Stimulated activated CD4-positive, alpha-beta T cell treated with anti-CD3 and anti-CD28 coated beads, Interleukin-4, amount 100 ng/mL, for 24 hours (primary cell): Measurements from ENCODE around the gene SLC4A3.

ENCODE experiments used
- DNase-seq: peaks from one replicate; pipeline ENCODE4 v3.0.0-alpha.2; 2020

Gene SLC4A3

DNA sequence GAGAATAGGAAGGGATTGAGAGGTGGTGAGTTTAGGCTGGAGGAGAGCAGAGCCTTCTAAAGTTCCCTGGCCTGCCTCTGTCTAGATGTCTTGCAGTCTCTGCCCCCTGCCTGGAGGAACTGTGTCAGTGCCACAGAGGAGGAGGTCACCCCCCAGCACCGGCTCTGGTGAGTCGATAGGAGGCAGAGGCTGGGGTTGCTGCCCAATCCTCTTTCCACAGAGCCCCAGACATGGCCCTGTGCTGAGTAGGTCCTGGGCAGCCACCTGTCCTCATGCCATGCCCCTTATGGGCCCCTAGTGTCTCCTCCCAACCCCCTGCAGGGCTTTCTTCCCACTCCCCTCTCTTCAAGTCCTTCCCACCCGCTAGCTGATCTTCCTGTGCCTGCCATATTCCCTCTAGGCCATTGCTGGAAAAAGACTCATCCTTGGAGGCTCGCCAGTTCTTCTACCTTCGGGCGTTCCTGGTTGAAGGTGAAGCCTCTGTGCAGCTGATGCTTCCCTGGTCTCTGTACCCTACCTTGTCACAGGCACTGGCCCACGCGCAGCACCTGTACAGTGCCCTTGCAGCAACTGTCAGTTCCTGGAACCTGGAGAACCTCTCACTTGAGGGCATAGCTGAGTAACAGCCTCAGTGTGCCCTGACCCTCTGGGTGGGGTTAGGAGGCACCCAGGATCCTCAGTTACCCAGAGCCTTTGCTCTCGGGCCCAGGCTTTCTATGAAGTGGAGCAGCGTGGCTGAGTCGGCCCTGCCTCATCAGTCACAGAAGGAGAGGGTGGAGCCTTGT, 13.2 kb upstream of the SLC4A3 start:
- no peak for DNase-seq

DNA sequence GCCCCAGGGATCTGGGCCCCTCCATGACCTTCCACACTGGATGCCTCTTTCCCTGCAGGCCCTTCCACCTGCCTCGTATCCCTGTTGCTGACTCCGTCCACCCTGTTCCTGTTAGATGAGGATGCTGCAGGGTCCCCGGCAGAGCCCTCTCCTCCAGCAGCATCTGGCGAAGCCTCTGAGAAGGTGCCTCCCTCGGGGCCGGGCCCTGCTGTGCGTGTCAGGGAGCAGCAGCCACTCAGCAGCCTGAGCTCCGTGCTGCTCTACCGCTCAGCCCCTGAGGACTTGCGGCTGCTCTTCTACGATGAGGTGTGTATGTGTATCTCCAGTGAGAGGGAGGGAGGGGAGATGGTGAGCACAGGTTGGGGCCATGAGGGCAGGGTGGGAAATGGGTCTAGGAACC, 12.4 kb upstream of the SLC4A3 start:
- no peak for DNase-seq

DNA sequence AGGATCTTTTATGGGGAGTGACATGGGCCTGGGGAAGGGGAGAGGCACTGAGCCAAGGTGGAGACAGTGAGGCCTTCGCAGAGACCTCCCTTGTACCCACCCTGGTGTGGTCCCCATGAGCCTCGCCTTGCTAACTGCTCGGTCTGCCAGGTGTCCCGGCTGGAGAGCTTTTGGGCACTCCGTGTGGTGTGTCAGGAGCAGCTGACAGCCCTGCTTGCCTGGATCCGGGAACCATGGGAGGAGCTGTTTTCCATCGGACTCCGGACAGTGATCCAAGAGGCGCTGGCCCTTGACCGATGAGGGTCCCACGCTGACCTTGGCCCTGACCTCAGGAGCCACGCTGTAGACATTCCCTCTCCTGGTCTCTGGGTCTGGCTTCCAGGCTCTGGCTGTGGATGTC, 11.5 kb upstream of the SLC4A3 start:
- DNase-seq = no peak

DNA sequence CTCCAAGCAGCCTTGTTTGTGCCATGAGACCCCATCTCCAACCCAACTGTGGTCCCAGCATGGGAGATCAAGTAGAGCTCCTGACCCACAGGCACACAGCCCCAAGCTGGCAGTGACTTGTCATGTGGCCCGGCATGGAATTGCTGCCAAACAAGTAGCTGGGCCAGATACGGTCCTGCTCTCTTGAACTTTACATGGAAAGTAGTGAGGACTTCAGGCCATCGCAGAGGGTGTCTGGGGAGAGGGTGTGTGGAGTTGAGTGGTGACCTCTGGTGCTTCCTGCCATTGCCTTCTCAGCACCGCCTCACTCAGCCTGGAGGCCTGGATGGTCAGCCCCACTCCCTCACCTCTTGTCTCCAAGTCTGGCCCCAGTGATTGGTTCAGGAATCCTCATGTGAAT, 10.9 kb upstream of the SLC4A3 start:
- no peak for DNase-seq

DNA sequence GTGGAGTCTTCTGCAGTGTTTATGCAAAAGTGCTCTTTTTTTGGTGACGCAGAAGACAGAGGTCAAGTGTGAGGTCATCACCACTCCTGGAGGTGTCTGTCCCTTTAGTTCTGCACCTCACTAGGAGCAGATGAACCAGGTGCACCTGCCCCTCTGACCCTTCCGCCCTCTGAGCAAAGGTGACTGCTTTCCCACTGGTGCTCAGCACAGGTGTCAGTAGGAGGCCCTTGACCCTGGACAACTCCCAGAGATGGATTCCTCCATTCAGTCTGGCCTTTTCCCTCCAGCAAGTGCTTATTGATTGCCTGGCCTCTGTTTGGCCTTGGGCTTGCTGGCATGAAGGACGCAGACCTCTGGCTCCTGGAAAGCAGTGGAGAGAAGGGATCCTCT, 8.7 kb upstream of the SLC4A3 start:
- no peak for DNase-seq

DNA sequence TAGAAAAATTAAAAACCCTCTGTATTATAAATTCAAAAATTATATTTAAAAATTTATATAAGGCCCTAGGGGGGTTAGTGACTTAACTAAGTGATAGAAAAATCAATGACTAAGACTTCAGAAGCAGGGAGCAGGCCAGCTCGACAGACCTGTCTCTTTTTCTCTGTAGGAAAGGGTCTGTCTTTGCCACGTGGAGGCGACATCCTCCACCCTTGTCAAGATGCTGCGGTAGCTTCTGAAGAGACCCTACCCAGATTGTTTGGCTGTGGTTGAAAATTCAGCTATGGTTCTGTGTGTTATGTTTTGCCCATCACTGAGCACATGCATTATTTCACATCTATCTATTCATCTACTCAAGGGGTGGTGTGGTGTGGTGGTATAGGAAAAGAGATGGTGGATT, 8.2 kb upstream of the SLC4A3 start:
- DNase-seq = no peak

DNA sequence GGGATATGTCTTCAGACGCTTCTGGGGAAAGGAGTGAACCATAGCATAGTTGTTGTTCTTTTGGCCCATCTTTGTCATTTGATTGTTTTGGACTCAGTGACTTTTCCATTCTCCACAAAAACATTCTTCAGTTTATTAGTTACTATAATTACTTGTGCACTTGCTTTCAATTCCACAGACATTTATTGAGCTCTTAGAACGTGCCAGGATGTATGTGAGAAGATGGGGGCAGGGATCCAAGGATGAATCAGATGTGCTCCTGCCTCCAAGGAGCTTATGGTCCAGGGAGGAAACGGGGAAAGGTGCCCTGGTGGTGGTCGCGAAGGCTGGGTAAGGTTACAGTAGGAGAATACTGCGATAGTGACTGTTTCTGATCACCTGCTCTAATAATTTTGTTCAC, 6.9 kb upstream of the SLC4A3 start:
- DNase-seq = no peak

DNA sequence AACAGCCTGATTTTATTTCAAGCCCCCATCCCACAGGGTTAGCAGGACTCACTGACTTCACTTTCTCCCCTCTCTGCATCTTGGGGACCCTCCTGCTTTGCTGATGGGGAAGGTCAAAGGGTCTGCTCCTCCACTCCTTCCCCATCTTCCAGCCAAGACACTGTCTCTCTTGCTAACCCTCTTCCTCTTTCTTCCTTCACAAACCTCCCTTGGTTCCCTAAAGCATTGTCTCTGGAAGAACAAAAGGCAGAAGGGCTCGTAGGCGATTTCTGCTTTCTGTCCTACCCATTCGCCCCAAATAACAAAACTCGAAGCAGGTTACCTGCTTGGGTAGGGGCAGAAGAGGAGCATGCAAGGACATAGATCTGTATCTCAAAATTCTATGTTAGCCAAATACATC, 5.5 kb upstream of the SLC4A3 start:
- DNase-seq = no peak

DNA sequence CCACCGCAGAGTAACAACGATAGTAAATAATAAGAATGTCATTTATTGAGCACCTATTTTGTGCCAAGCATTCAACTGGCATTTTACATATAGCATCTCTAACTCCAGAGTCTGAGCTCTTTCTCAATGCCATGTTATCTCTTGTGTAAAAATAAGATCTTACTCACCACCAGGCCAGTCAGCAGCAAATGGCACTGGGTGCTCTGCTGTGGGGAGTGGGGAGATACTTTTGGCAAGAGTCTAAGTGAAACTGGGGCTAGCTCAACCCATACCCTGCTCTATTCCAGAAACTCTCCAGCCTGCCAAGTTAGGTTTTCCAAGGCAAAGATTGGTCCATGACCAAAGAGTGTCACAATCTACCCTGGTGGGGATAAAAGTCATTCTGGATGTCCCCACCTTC, 5.0 kb upstream of the SLC4A3 start:
- no peak for DNase-seq

DNA sequence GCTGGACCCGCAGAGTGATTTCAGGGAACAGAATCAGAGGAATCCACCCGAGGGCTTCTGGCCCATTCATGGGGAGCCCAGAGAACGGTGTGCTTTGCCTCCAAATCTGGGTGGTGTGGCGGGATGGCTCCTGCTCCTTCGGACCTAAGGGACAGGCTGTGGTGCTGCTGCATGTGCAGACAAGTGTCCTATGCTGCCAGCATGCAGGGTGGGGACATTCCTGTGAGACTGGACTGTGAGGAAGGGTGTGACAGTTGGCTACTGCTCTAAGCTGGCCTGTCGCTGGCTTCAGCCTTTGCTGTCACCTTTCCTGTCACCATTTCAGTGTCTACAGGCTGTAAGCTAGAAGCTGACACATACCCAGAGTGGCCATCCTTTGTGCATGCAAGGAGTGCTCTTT, 2.9 kb upstream of the SLC4A3 start:
- no peak for DNase-seq

DNA sequence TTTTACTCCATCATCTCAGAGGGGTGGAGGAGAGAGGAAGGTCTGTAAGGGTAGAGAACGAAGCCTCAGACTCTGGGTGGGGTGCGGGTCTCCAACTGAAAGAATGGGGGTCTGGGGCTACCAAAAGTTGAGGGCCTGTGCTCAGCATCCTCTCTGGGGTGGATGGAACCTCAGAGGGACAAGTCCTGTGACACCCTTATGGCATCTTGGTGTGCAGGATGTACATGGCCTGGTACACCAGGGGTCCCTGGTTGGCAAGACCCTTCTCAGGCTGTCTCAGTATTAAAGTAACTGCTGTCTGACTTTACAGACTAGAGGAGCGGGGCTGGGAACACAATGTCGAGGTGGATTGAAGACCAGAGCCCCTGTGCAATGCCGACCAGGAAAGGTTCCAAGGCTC, 2.3 kb upstream of the SLC4A3 start:
- no peak for DNase-seq

DNA sequence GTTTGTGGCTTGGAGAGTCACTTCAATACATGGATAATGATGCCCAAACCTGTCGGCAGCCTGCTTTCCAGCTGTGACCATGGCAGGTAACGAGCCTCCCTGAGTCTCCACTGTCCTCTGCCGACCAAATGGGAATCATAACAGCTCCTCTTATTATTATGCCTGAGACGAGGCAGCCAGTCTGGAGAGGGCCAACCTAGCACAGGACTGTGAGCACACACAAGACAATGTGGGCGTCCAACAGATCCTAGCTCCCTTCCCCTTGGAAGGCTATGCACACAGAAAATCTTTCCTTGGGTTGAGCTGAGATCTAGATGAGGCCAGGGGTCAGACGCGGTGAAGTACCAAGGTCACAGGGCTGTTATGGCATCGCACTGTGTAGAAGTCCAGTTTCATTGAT, 890 bp upstream of the SLC4A3 start:
- no peak for DNase-seq

DNA sequence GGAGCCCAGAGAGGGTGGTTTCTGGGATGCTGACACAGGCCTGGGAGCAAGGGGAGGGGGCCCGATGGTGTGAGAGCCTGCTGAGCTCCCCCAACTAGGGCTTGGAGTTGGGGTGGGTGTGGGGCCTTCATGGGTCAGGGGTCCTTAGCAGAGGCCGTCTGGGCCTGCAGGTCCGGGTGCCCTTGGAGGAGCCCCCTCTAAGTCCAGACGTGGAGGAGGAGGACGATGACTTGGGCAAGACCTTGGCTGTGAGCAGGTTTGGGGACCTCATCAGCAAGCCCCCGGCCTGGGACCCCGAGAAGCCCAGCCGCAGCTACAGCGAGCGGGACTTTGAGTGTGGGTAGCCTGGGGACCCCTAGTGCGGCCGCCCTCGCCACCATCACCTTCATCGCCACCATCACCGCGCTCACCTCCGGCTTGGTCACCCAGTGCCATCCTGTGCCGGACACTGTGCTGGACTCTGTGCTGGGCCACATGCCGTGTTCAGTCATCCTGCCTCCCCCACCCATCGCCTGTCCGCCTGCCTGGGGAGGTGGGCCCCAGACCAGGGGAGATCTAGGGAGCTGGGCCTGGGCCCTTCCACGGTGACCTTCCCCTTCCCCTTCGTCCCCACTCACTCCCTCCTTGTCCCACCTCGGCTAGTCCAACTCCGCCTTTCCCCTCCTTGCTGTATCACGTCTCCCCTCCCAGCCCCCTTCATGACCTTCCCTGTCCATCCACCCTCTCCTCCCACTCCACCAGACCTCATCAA, 980 bp downstream of the SLC4A3 start:
- no peak for DNase-seq

DNA sequence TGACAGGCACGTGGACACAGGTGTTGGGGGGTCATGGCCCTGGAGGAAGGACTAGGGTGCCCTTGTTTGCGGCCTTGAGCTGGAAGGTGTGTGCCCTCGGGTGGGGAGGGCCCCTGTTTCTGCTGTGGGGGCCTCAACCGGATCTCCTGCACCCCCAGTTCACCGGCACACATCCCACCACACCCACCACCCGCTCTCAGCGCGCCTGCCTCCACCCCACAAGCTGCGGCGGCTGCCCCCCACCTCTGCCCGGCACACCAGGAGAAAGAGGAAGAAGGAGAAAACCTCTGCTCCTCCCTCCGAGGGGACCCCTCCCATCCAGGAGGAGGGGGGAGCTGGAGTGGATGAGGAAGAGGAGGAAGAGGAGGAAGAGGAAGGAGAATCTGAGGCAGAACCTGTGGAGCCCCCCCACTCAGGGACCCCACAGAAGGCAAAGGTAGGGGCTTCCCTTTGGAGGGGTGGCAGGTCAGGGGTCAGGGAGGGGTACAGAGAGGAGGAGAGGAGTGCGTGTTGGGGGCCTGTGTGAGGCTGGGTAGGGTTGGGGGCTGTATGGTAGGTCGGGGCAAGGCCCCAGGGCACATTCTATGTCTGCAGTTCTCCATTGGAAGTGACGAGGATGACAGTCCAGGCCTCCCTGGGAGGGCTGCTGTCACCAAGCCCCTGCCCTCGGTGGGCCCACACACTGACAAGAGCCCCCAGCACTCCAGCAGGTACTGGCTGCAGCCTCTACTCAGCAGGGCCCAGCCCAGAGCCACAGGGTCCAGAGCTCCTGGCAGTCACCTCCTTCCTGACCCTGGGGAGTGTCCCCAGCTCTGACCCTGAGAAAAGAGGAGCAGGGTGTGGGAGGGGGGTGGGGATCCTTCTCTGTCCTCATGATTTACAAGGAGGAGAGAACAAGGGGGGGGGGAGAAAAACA, 1.8 kb downstream of the SLC4A3 start:
- no peak for DNase-seq

DNA sequence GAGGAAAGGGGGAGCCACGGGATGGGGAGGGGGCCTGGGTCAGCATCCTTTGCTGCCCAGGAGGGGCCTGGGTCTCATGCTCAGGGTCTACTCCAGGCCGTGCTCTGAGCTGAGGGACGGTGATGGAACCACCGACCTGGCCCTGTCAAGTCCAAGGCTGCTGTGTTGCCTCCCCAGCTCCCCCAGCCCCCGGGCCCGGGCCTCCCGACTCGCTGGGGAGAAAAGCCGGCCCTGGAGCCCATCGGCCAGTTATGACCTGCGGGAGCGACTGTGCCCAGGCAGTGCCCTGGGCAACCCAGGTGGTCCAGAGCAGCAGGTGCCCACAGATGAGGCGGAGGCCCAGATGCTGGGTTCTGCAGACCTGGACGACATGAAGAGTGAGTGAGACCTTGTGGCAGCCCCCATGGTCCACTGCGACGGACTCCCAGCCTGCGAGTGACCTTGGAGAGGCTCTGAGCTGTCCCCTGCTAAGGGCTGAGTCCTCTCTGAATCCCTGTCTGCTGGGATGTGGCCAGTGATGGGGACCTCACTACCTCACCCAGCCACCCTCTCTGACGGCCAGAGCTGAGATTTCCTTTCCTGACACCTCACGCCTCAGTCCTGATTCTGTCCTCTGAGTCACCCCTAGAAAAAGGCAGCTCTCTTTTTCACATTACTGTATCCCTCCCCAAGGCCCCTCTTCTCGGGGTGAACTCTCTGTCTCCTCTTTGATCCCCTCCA, 2.7 kb downstream of the SLC4A3 start:
- DNase-seq = no peak

DNA sequence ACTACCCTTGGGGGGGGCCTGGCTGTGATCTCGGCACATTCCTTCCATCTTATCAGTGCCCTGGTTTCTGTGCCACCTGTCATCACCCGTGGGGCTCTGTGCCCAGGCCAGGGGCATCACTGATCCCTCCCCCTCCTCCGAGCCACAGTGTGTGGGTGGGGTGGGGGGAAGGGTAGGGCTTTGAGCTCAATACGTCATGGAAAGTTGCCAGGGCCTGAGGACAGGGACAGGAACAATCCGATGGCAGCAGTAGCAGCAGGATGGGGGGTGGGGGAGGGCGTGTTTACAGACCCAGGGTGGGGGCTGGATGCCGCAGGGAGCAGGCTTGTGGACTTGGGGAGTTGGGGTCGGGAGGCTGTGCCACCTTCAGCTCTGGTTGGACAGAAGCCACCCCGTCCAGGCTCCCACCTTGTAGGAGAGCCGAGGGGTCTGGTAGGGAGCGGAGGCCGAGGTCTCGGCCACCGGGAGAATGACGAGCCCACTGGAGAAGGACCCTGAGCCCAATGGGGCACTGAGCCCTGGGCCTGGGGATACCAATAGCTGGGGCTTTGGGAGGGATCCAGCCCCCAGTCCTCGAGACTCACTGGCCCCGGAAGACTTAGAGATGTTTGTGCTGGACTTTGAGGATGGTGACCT, 3.5 kb downstream of the SLC4A3 start:
- DNase-seq = no peak

DNA sequence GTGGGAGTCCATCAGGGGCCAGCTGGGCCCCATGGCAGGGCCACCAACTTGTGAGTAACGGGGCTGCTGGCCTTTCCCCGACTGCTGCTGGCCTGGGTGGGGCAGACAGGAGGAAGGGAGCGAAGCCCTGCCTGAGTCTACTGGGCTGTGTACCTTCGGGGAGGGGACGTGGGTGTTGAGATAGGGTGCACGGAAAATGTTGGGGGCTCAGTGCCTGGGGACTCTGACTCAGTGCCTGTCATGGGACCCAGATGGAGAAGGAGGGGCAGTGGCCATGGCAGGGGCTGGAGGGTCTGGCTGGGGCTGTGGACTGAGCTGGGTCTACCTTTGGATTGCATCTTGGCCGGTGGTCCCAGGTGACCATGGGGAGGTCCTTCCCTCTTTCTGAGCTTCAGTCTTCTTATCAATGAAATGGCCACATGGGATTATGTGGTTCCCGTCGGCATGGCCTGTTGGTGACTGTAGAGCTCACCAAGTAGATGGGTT, 4.0 kb downstream of the SLC4A3 start:
- DNase-seq = no peak

DNA sequence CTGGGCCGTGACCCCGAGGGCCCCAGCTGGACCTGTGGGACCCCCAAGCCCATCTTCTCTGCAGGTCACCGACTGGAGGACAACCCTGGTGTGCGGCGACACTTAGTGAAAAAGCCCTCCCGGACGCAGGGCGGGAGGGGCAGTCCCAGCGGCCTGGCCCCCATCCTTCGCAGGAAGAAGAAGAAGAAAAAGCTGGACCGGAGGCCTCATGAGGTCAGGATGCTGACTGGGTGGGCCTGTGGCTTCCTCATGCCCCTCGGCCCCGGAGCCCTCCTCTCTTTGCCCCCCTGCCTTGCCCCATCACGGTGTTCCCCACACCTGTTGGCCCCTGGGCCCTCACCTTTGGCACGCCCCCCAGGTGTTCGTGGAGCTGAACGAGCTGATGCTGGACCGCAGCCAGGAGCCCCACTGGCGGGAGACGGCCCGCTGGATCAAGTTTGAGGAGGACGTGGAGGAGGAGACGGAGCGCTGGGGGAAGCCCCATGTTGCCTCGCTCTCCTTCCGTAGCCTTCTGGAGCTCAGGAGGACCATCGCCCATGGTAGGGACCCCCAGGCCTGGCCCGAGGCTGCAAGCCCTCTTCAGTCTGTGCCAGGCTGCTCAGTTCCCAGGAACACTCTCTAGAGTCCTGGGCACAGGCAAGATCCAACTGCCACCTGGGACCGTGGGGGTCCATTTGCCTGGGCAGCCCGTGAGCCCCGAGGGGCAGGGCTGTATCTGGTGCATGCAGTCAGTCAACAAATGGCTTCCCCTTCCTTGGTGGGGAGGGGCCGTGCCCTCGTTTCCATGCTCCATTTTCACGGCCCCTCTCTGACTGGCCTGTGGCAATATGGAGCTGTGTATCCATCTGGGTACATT, 4.7 kb downstream of the SLC4A3 start:
- DNase-seq = no peak

DNA sequence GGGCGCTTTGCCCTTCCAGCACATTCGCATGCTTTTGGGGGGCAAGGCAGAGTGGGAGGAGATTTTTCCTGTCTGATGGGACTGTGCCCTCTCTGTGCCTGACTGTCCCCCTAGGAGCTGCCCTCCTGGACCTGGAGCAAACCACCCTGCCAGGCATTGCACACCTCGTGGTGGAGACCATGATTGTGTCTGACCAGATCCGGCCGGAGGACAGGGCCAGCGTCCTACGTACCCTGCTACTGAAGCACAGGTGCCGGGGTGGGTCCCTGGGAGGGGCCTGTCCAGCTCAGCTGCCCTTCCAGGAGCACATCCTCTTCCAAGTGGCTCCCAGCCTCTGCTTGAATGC, 5.3 kb downstream of the SLC4A3 start:
- no peak for DNase-seq

DNA sequence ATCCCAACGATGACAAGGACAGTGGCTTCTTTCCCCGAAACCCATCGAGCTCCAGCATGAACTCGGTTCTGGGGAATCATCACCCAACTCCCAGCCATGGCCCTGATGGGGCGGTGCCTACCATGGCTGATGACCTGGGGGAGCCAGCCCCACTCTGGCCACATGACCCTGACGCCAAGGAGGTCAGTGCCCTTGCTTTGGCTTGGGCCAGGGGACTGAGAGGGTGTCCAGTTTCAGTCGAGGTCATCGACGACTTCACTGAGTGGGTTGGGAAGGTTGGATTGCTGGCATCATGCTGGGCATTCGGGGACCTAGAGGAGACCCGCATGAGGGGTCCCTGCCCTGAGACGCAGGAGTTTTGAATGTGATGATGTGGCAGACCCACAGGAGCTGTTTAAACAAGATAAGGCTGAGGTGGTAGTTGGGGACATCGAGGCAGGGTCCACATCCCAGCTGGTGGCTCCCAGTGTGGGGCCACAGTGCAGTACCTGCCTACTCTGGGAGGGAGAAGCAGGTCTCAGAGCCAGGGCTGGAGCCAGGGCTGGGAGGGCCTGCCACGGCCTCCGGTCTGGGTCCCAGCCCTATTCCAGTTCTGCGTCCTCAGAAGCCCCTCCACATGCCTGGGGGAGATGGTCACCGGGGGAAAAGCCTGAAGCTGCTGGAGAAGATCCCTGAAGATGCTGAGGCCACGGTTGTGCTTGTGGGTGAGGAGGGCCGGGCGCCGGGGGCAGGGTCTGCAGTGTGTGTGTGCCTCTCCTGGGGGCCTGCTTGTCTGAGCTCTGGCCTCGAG, 6.0 kb downstream of the SLC4A3 start:
- no peak for DNase-seq
